Measurements from ENCODE around the gene CENPM. TPM values are rescaled to one million over a fixed set of nuclear protein-coding genes. Genes with fewer than 3 reads are reported as not detected.

The CENPM gene
- total and polyA plus RNA-seq, 8 donors: 0.14 to 1.7 (median 0.62) TPM

DNA sequence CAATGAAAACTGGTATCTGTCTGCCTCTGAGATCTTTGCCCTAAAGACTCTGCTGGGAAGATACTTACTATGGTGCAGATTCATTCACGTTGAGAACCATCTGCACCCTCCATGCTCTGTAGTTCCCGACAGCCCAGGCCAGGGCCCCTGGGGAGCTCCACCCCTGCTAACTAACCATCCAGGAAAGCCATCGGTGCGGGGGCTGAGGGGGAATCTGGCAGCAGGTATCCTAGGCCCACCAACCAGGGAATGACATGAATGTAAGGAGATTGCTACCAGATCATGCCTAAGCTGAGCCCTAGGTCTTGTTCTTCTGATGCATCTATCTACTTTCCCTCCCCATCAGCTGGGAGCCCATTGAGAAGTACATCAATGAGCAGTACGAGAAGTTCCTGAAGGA, 40.3 kb upstream of the CENPM start:
- Histone ChIP-seq H3K27ac (no peak overlapping the region), H3K4me1 (no peaks in the 10 kb centered on the region), H3K9me3 (no peaks in the 10 kb centered on the region), H3K4me3 (no peak overlapping the region), H3K27me3 (no peaks in the 10 kb centered on the region), H3K36me3 (no peaks in the 10 kb centered on the region)
- DNase-seq: no peak
- intact Hi-C loops (cut with DNase I): no loop called here
- FAIRE-seq: no peak
- WGBS, 2 donors: 86 to 91% methylated on average over 5 of the region's 5 CpGs
- TF ChIP-seq CTCF (IDR thresholded peaks at IDR 0.05): no peak
- ATAC-seq: no peak

- no peak for FAIRE-seq
Observed at GRCh38 chr22:41983513-41984405, 36.8 kb upstream of the CENPM start.

DNA sequence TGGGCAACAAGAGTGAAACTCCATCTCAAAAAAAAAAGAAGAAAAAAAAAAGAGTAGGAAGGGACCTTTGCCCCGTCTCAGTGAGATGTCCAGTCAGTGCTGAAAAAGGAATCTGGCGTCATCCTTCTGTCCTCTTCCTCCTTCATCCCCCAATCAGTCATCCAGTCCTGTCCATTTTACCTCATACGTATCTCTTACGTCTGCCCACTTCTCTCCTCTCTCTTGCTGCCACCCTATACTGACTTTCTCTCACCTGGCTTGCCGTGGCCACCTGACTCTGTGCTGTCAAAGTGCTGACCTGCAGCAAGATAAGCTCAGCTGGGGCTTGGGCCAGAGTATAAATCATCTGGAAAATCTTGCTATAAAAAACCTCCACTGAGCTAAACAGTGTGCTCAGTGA, 35.9 kb upstream of the CENPM start:
- no peaks in the 10 kb centered on the region for H3K9me3 ChIP-seq
- no peaks in the 10 kb centered on the region for H3K36me3 ChIP-seq
- ATAC-seq: peak in 3 of 4 donors; percentile 52 to 79 (median 67)
- no peak overlapping the region for H3K4me3 ChIP-seq
- intact Hi-C loops (cut with DNase I): no loop called here
- H3K27me3 ChIP-seq: no peaks in the 10 kb centered on the region
- FAIRE-seq: no peak
- WGBS, 2 donors: 42 to 58% methylated on average over 5 of the region's 5 CpGs
- no peak for TF ChIP-seq CTCF (IDR thresholded peaks at IDR 0.05)
- H3K4me1 ChIP-seq: no peaks in the 10 kb centered on the region
- H3K27ac ChIP-seq: no peak overlapping the region
- no peak for DNase-seq

More at GRCh38 chr22:41983513-41984405, 36.8 kb upstream of the CENPM start:
- no peak for TF ChIP-seq CTCF (IDR thresholded peaks at IDR 0.05)
- H3K4me1 ChIP-seq: no peaks in the 10 kb centered on the region
- no peaks in the 10 kb centered on the region for H3K36me3 ChIP-seq
- ATAC-seq (peak in 2 of 4 donors; percentile 49 to 53), DNase-seq (no peak)
- no peaks in the 10 kb centered on the region for H3K27me3 ChIP-seq
- 68 to 73% methylated on average over 6 of the region's 6 CpGs for WGBS, 2 donors
- H3K9me3 ChIP-seq: no peaks in the 10 kb centered on the region
- H3K27ac ChIP-seq: no peak overlapping the region
- H3K4me3 ChIP-seq: no peak overlapping the region
- intact Hi-C loops (cut with DNase I): no loop called here

DNA sequence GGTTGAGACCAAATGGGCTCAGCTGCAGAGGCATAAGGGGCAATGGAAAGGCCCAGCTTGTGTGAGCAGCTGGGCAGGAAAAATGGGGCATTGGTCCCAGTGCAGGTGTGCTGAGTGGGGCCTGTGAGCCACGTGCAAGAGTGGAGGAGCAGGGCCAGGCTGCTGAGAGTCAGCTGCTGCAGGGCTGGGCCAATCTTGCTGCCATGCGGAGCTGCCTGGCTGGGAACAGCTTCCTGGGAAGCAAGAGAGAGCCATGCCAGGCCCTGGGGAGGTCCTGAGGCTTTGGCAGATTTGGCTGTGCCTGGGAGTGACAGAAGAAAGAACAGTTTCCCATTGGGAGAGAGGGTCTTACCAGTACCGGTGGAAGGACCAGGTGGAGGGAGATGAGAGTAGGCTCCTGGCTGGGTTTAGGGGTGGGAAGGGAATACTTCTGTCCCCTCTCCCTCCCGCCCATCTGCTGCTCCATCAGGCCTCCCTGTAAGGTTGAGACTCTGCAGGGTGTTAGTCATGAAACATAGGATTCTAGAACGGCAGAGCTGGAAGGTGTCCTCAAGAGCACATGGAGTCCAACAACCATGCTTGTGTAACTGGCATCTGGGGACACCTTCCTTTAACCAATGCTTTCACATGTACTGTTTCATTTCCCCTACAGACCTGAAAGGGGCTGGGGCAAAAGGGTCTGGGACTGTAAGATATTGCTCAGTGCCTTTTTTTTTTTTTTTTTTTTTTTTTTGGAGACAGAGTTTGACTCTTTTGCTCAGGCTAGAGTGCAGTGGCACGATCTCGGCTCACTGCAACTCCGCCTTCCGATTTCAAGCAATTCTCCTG, 32.7 kb upstream of the CENPM start:
- ATAC-seq (no peak), FAIRE-seq (no peak), DNase-seq (no peak)
- Histone ChIP-seq H3K4me3 (no peak overlapping the region), H3K9me3 (no peaks in the 10 kb centered on the region), H3K27me3 (no peaks in the 10 kb centered on the region), H3K27ac (no peak overlapping the region), H3K36me3 (no peaks in the 10 kb centered on the region), H3K4me1 (no peaks in the 10 kb centered on the region)
- 77 to 80% methylated on average over 9 of the region's 9 CpGs for WGBS, 2 donors
- intact Hi-C loops (cut with DNase I): no loop called here
- no peak for TF ChIP-seq CTCF (IDR thresholded peaks at IDR 0.05)
